ENCODE measurements around the gene PKIB.

DNA sequence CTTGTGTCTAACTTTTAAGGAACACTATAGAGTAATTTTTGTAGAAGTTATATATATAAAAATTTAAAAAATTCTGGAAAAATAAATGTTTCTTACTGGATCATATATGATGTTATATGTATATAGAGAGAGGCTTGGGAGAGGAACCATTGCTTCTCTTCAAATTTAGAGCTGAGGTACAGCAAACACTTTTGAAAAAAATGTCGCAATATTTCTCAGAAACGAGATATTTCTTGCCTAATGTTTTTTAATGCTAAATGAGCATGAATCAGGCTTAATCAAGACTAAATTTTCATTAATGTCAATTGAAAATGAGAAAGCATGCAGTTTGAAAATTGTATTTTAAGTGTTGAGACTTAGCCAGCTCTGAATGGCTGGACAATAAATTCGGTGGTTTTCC, 2.6 kb downstream of the PKIB start:
- TF ChIP-seq POLR2A (IDR thresholded peaks at IDR 0.05; ENCODE audit: low read length) (no peak), GATA1 (IDR thresholded peaks at IDR 0.05; ENCODE audit: low read depth, low read length) (no peak)

Measured in erythroblast (primary cell).